Spleen (tissue), 11 donors: ENCODE results near the gene ZNF436. TPM values are rescaled to one million over a fixed set of nuclear protein-coding genes. Genes with fewer than 3 reads are reported as not detected.

Experiments used
- DNase-seq: peaks from one replicate; pipeline ENCODE4 v3.0.0-alpha.2; 2020
- H3K27ac ChIP-seq, 8 donors: fragments of 200-600 bp; sonication (generic) in 7 of 8; 1 replicate in 4 of 8; 2 replicates in 4 of 8; pipeline versions ENCODE4 v1.5.0 to v1.8.0; 2016 to 2021; ENCODE audit warnings: inconsistent platforms in 4 of 8, mild to moderate bottlenecking in 4 of 8, moderate library complexity in 1 of 8
- H3K27me3 ChIP-seq, 7 donors: fragments of 200-600 bp; sonication (generic) in 6 of 7; replicated peaks in 1 of 7; 1 replicate in 4 of 7; 2 replicates in 3 of 7; pipeline versions ENCODE4 v1.5.0 to v1.8.0; 2016 to 2021; ENCODE audit warnings: inconsistent platforms in 3 of 7, mild to moderate bottlenecking in 1 of 7
- H3K36me3 ChIP-seq, 6 donors: fragments of 200-600 bp; sonication (generic) in 5 of 6; 1 replicate in 4 of 6; 2 replicates in 2 of 6; pipeline versions ENCODE4 v1.5.0 to v1.8.0; 2016 to 2021; ENCODE audit warnings: inconsistent platforms in 2 of 6
- H3K4me1 ChIP-seq, 6 donors: fragments of 200-600 bp; sonication (generic) in 5 of 6; 1 replicate in 3 of 6; 2 replicates in 3 of 6; pipeline versions ENCODE4 v1.5.0 to v1.8.0; 2016 to 2021; ENCODE audit warnings: inconsistent platforms in 3 of 6
- H3K4me3 ChIP-seq, 8 donors: fragments of 200-600 bp; sonication (generic) in 7 of 8; 1 replicate in 4 of 8; 2 replicates in 4 of 8; pipeline versions ENCODE4 v1.5.0 to v1.8.0; 2016 to 2021; ENCODE audit warnings: inconsistent platforms in 4 of 8, mild to moderate bottlenecking in 4 of 8, moderate library complexity in 2 of 8
- H3K9me3 ChIP-seq, 8 donors: fragments of 200-600 bp; sonication (generic) in 7 of 8; 1 replicate in 4 of 8; 2 replicates in 4 of 8; pipeline versions ENCODE4 v1.5.0 to v1.8.0; 2016 to 2021; ENCODE audit warnings: inconsistent platforms in 4 of 8
- POLR2A ChIP-seq, 3 donors: fragments of 450-650 bp; IDR thresholded peaks; one replicate each; pipeline ENCODE4 v1.5.1; 2017; ENCODE audit warnings: antibody characterized with exemption in 3 of 3, mild to moderate bottlenecking in 1 of 3
- POLR2AphosphoS5 ChIP-seq, 3 donors: sonication (generic); formaldehyde crosslinking; IDR thresholded peaks; one replicate each; pipeline ENCODE4 v1.5.1; 2017; ENCODE audit warnings: antibody characterized with exemption in 3 of 3
- WGBS, 5 donors: extraction: QIAGEN DNeasy Blood & Tissue Kit in 3 of 5; methylation state at CpG; one replicate each; pipeline versions ENCODE4 v1.1.5 to v1.1.7; 2013 to 2018; 5-methylcytosine and 5-hydroxymethylcytosine counted together
- intact Hi-C: fragments of 100-400 bp; cut with DNase I; formaldehyde crosslinking; loops from one replicate; pipeline ENCODE4 v1.15.0; 2023; ENCODE audit warnings: low total_unique reads
- polyA plus RNA-seq, 3 donors: library from polyadenylated mRNA; stranded (reverse); fragments of 200-250 nt; gene quantifications; one replicate each; pipeline ENCODE4 v1.2.1, GENCODE V29; 2013
- total RNA-seq, 7 donors: library from RNA; depleted of rRNA in 3 of 7; stranded (reverse); fragments of >200 nt in 3 of 7; fragmentation: NEBNext Ultra II Directional in 4 of 7; extraction: Animal tissue kit (Norgen Biotek cat#: 25700) in 4 of 7; gene quantifications; one replicate each; pipeline versions ENCODE4 v1.1.0 to v1.2.1, GENCODE V29; 2016 to 2021
- TF ChIP-seq, protein P1 (sequence below), 11 experiments: fragments of 200-600 bp in 7 of 11; fragments of 450-650 bp in 4 of 11; sonication (generic) in 4 of 11; IDR thresholded peaks in 8 of 11; conservative IDR thresholded peaks in 3 of 11; 1 replicate in 7 of 11; 2 replicates in 4 of 11; pipeline versions ENCODE4 v1.4.0 to v1.8.0; 2016 to 2021; ENCODE audit warnings: antibody characterized with exemption in 11 of 11, inconsistent platforms in 4 of 11, mild to moderate bottlenecking in 1 of 11
- donor health status: healthy with polysubstance abuse.
- donor health status: DM: no; HTN: no; CAD: no; lungs with moderate emphysema.
- donor health status: DM: no; HTN: no; CAD: no.
- donor health status: Bipolar disorder and iron deficiency.
- donor health status: healthy.
- donor health status: DM: no; HTN: no; CAD: no.
- donor health status: DM: yes; HTN: yes; CAD: no.

The ZNF436 gene
- total and polyA plus RNA-seq, 10 donors, result 2.8 to 32.1 (median 18.5) TPM

DNA sequence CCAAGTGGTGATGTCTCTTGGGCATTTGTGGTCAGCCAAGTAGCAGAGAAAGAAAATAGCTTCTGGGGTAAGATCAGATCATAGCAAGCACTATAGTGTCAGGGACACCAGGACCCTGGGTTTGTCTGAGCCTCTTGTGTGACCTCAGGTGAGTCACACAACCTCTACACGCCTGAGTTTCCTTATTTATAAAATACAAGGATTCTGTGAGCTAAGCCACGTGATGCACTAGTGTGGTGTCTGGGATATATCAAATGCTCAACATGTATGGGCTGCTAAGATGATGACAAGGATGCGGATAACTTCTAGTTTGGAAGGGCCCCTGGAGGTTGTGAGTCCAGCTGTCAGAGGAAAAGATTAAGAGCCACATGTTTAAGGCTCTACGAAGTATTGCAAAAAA lies 24.5 kb upstream of the ZNF436 start:
- intact Hi-C loops, result no loop called here
- peak overlapping the region; percentile 69 to 89 (median 78) for H3K27ac ChIP-seq
- no peak for TF ChIP-seq POLR2AphosphoS5 (IDR thresholded peaks at IDR 0.05)
- DNase-seq, result no peak
- no peaks in the 10 kb centered on the region for H3K36me3 ChIP-seq
- 49 to 78% (median 72%) methylated on average over 4 of the region's 4 CpGs for WGBS, 5 donors
- H3K4me3 ChIP-seq, result no peak overlapping the region
- peaks cover 0 to 33% (median 16%) of the 10 kb centered on the region in 6 donors for H3K4me1 ChIP-seq
- no peaks in the 10 kb centered on the region for H3K9me3 ChIP-seq
- peaks cover 0 to 6% (median 0%) of the 10 kb centered on the region in 7 donors for H3K27me3 ChIP-seq

DNA sequence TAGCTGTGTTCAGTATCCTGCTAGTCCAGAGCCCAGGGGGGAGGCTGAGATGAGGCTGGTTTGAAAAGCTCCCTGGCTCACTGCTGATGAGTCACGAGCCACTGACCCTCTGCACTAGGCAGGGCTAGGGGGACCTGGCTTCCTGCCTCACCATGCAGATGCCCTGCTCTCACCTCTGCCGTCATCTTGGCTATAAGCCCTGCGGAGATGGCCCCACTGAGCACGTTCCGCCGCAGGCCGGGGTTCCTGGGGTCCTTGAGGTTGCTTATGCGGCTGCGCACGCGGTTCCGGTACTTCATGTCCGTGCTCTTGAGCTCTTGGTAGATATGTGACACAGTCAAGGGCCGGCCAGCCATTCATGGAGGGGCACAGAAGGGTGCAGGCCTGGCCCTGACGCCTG lies 24.1 kb upstream of the ZNF436 start:
- H3K4me1 ChIP-seq, result peaks cover 0 to 33% (median 16%) of the 10 kb centered on the region in 6 donors
- no peaks in the 10 kb centered on the region for H3K9me3 ChIP-seq
- H3K27ac ChIP-seq, result peak overlapping the region in 7 of 8 donors; percentile 69 to 89 (median 79)
- 72 to 86% (median 85%) methylated on average over 10 to 15 of the region's 15 CpGs for WGBS, 5 donors
- H3K36me3 ChIP-seq, result no peaks in the 10 kb centered on the region
- peaks cover 0 to 6% (median 0%) of the 10 kb centered on the region in 7 donors for H3K27me3 ChIP-seq
- intact Hi-C loops, result no loop called here
- DNase-seq, result peak; percentile 87
- peak; percentile 84 to 88 (median 85) for TF ChIP-seq POLR2AphosphoS5 (IDR thresholded peaks at IDR 0.05)
- TF ChIP-seq, protein P1, sequence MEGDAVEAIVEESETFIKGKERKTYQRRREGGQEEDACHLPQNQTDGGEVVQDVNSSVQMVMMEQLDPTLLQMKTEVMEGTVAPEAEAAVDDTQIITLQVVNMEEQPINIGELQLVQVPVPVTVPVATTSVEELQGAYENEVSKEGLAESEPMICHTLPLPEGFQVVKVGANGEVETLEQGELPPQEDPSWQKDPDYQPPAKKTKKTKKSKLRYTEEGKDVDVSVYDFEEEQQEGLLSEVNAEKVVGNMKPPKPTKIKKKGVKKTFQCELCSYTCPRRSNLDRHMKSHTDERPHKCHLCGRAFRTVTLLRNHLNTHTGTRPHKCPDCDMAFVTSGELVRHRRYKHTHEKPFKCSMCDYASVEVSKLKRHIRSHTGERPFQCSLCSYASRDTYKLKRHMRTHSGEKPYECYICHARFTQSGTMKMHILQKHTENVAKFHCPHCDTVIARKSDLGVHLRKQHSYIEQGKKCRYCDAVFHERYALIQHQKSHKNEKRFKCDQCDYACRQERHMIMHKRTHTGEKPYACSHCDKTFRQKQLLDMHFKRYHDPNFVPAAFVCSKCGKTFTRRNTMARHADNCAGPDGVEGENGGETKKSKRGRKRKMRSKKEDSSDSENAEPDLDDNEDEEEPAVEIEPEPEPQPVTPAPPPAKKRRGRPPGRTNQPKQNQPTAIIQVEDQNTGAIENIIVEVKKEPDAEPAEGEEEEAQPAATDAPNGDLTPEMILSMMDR (IDR thresholded peaks at IDR 0.05 in 8 of 11, conservative IDR thresholded peaks at IDR 0.05 in 3 of 11), result no peak
- TF ChIP-seq POLR2A (IDR thresholded peaks at IDR 0.05), result no peak
- no peak overlapping the region for H3K4me3 ChIP-seq

DNA sequence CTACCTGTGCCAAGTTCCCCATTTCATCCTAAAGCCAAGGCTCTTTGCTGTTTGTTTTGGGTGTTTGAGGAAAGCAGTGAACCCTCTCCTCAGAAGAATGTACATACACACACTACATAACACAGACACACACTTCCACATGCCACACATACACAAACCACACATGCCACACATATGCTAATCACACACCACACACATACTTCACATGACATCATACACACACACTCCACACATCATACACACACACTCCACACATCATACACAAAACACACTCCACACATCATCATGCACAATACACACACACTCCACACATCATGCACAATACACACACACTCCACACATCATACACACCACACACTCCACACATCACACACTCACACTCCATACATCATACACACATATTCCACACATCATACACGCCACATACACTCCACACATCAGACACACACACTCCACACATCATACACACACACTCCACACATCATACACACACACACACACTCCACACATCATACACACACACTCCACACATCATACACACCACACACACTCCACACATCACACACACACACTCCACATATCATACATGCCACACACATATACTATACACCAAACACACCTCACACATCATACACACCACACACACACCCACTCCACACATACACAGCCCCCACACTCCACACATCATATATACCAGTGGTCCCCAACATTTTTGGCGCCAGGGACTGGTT lies 22.7 kb upstream of the ZNF436 start:
- DNase-seq, result no peak
- H3K27ac ChIP-seq, result no peak overlapping the region
- 64 to 85% (median 76%) methylated on average over 2 of the region's 2 CpGs for WGBS, 5 donors
- intact Hi-C loops, result no loop called here
- TF ChIP-seq, protein P1 (IDR thresholded peaks at IDR 0.05 in 8 of 11, conservative IDR thresholded peaks at IDR 0.05 in 3 of 11), result no peak
- TF ChIP-seq POLR2AphosphoS5 (IDR thresholded peaks at IDR 0.05) (no peak), POLR2A (IDR thresholded peaks at IDR 0.05) (no peak)
- H3K4me3 ChIP-seq, result no peak overlapping the region
- no peaks in the 10 kb centered on the region for H3K36me3 ChIP-seq
- H3K9me3 ChIP-seq, result no peaks in the 10 kb centered on the region
- H3K27me3 ChIP-seq, result peaks cover 0 to 6% (median 0%) of the 10 kb centered on the region in 7 donors
- H3K4me1 ChIP-seq, result peaks cover 0 to 33% (median 16%) of the 10 kb centered on the region in 6 donors

DNA sequence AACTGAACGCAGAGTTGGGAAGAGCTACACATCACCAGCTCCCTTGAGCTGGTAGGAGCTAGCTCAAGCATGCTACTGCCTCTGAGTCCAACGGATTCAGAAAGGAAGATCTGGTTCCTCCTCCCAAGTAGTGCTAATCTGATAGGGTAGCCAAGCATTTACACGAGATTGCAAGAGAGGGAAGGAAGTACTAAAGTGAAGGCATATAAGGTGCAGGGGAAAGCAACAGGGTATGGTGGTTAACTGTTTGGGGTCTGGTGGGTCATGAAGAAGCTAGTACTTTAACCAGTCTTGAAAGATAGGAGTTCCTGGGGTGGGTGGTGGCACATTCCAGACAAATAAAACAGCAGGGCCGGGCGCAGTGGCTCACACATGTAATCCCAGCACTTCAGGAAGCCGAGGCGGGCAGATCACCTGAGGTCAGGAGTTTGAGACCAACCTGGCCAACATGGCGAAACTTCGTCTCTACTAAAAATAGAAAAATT lies 20.2 kb upstream of the ZNF436 start:
- no peaks in the 10 kb centered on the region for H3K9me3 ChIP-seq
- WGBS, 5 donors, result 57 to 65% (median 62%) methylated on average over 9 of the region's 9 CpGs

More for the DNA sequence above, 20.2 kb upstream of the ZNF436 start:
- TF ChIP-seq, protein P1 (IDR thresholded peaks at IDR 0.05 in 8 of 11, conservative IDR thresholded peaks at IDR 0.05 in 3 of 11), result no peak
- TF ChIP-seq POLR2AphosphoS5 (IDR thresholded peaks at IDR 0.05) (no peak), POLR2A (IDR thresholded peaks at IDR 0.05) (no peak)
- Histone ChIP-seq H3K36me3 (no peaks in the 10 kb centered on the region), H3K4me3 (no peak overlapping the region), H3K4me1 (peaks cover 0 to 22% (median 3%) of the 10 kb centered on the region in 6 donors), H3K27ac (no peak overlapping the region), H3K27me3 (peaks cover 0 to 6% (median 0%) of the 10 kb centered on the region in 7 donors)
- intact Hi-C loops, result no loop called here
- no peak for DNase-seq
